AG10803 (cell line): ENCODE measurements around the gene SEPSECS.

Experiments used
- DNase-seq: peaks from one replicate; pipeline ENCODE4 v3.0.0; 2010; ENCODE audit warnings: low read depth
- H3K4me3 ChIP-seq: 2 replicates; pipeline ENCODE4 v1.5.1; 2011; ENCODE audit warnings: mild to moderate bottlenecking, low read length, control low read depth
- TF ChIP-seq, protein P1 (sequence below): conservative IDR thresholded peaks from 2 replicates; pipeline ENCODE4 v1.5.1; 2011; ENCODE audit warnings: mild to moderate bottlenecking, low read length, control low read depth, inconsistent platforms

The SEPSECS gene

DNA sequence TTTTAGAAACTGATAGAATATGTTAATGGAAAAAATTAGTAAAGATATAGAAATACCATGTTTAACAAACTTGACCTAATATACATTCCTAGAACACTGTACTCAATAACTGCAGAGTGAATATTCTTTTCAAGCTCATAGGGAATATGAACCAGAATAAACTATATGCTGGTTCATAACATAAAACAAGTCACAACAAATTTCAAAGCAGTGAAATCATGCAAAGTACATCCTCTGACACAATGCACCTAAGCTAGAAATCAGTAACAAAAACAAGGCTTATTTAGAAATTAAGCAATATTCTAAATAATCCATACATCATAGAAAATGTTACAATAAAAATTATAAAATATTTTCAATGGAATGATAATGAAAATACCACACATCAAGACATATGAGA, 9.2 kb upstream of the SEPSECS start:
- TF ChIP-seq, protein P1, sequence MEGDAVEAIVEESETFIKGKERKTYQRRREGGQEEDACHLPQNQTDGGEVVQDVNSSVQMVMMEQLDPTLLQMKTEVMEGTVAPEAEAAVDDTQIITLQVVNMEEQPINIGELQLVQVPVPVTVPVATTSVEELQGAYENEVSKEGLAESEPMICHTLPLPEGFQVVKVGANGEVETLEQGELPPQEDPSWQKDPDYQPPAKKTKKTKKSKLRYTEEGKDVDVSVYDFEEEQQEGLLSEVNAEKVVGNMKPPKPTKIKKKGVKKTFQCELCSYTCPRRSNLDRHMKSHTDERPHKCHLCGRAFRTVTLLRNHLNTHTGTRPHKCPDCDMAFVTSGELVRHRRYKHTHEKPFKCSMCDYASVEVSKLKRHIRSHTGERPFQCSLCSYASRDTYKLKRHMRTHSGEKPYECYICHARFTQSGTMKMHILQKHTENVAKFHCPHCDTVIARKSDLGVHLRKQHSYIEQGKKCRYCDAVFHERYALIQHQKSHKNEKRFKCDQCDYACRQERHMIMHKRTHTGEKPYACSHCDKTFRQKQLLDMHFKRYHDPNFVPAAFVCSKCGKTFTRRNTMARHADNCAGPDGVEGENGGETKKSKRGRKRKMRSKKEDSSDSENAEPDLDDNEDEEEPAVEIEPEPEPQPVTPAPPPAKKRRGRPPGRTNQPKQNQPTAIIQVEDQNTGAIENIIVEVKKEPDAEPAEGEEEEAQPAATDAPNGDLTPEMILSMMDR: no peak
- no peak overlapping the region for H3K4me3 ChIP-seq
- DNase-seq: no peak

DNA sequence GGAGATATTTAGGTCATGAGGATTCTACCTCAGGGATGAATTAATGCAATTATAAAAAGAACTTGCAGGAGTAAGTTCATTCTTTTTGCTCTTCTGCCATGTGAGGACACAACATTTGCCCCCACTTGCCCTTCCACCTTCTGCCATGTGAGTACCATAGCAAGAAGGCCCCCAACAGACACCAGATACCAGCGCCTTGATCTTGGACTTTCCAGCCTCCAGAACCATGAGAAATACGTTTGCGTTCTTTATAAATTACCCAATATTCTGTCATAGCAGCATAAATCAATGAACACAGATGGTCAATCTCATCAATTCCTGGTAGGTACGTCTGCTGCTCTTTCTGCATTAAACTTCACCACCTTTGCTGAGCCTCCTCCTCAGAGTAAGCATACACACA, 5.7 kb upstream of the SEPSECS start:
- DNase-seq: no peak
- H3K4me3 ChIP-seq: no peak overlapping the region
- TF ChIP-seq, protein P1: no peak

DNA sequence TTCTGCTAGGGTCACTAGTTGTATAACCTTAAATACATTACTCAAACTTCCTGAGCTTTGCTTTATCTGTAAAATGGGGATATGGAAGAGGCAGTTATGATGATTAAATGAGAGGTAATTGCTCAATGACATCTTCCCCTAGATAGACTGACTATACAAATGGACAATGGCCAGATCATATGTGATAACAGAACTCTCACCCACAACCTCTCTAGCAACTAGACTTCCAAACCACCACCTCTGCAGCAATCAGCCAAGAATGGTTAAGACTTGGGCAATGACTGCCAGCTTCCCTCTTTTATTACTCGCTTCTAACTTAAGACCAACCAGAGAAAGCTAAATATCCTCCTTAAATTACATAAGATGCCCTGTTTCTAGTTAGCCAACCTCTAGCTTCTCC, 2.9 kb upstream of the SEPSECS start:
- H3K4me3 ChIP-seq: no peak overlapping the region
- TF ChIP-seq, protein P1: no peak
- DNase-seq: no peak

DNA sequence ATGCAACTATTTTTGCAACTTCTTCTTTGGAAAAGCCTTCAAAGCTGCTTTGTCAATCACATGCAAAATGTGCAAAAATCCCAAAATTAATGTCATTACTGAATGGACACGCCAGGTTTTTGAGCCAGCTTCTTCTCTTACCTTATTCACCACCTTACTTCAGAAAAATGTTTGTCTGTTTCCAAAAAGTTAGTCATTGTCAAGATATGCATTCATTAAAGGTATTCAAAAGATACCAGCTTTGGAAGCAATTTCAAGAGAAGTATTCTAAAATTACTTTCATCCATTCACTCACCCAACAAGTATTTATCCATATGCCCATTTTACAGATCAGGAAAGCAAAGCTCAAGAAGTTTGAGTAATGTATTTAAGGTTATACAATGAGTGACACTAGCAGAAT, 2.3 kb upstream of the SEPSECS start:
- H3K4me3 ChIP-seq: no peak overlapping the region
- TF ChIP-seq, protein P1: no peak
- no peak for DNase-seq

DNA sequence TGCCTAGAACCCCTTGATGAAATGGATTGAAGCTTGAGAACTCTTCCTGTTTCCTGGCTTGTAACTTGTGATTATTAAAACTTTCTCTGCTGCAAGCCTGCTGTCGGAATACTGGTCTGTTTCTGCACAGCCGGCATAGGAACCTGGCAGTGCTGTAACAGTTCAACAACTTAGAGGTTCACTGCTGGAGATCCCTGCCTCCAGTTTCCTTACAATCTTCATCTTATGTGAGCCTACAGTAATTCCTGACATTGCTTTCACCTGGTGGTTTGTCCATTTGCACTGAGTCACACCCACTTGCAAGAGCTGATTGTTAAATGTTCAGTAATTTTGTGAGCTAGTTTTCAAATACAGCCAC, 1.3 kb upstream of the SEPSECS start:
- peak overlapping the region; percentile 90 for H3K4me3 ChIP-seq
- TF ChIP-seq, protein P1: no peak
- no peak for DNase-seq

DNA sequence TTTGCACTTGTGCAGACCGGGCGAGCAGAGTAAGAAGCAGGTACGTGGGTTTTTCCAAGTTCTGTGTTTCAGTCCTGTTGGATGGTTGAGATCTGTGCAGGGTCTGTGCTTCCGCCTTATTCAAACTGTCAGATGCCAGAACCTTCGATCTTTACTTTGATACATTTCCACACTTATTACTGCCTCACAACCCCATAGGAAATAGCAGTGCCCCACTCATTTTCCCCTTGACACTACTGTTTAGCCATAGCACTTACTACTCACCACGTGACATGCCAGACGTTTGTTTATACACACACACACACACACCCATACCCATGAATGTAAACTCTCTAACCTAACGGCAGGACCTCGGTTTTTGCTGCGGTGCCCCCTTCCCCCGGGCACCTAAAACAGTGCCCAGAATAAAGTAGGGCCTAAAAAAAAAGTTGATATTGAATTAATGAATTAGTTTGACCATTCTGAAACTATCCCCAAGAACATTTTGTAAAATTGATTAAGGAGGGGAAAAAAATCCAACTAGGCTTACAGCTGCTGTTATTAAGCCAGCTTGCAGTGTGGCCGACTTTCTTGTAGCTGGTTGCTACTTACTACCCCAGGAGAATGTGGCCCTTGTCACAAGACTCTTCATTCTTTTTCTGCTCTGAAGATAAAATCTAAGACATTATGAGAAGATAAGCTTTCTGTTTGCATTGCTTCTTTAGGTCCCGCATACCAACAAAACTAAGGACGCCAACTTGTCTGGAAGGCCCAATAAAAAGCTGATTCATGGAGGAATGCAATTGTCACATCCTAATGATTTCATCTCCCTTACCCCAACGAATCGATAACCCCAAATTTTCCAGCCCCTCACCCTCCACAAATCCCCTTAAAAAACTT, 704 bp upstream of the SEPSECS start:
- H3K4me3 ChIP-seq: peak overlapping the region; percentile 90
- TF ChIP-seq, protein P1: no peak
- DNase-seq: no peak

DNA sequence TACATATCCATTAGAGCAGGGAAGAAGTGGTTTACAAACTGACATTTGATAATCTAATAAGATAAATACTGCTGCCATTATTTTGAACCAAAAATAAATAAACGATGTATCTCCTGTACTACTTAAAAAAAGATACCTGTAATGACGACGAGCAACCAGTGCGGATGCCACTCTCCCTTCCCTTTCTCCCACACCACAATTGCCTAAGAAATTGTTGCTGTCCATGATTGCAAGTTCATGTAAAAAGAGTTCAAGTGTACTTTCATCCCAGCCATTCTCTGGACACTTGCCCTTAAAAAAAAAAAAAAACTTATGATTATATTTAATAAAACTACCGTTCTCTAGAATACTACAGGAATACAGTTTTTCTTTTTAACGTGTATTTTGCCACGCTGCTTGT, 1.4 kb downstream of the SEPSECS start:
- DNase-seq: no peak
- no peak overlapping the region for H3K4me3 ChIP-seq

More for the DNA sequence above, 1.4 kb downstream of the SEPSECS start:
- TF ChIP-seq, protein P1: no peak
